Astrocyte (in vitro differentiated cells and primary cell): ENCODE measurements around the gene TMEM271. TPM values are rescaled to one million over a fixed set of nuclear protein-coding genes. Genes with fewer than 3 reads are reported as not detected.

Experiments used
- DNase-seq: peaks from one replicate; pipeline ENCODE4 v3.0.0-alpha.2; 2010; ENCODE audit warnings: low read depth
- FAIRE-seq: peaks from 2 replicates; lab custom pipeline; 2011; peaks lifted over from hg19 to GRCh38; lab: Jason Lieb, UNC
- H2AFZ ChIP-seq: 2 replicates; pipeline ENCODE4 v1.6.0; 2012; ENCODE audit warnings: low read depth, low read length, inconsistent platforms
- H3K27ac ChIP-seq: 2 replicates; pipeline ENCODE4 v1.5.1; 2011; ENCODE audit warnings: low read depth, low read length, inconsistent platforms
- H3K27me3 ChIP-seq: 2 replicates; pipeline ENCODE4 v1.6.0; 2011; ENCODE audit warnings: low read length, inconsistent platforms; ENCODE audit not compliant: insufficient read depth
- H3K36me3 ChIP-seq: 2 replicates; pipeline ENCODE4 v1.5.1; 2011; ENCODE audit warnings: low read length, inconsistent platforms; ENCODE audit not compliant: insufficient read depth
- H3K4me1 ChIP-seq: 2 replicates; pipeline ENCODE4 v1.5.1; 2011; ENCODE audit warnings: low read length, inconsistent platforms; ENCODE audit not compliant: insufficient read depth
- H3K4me2 ChIP-seq: 2 replicates; pipeline ENCODE4 v1.6.0; 2012; ENCODE audit warnings: low read length, inconsistent platforms
- H3K4me3 ChIP-seq: 2 replicates; pipeline ENCODE4 v1.5.1; 2011; ENCODE audit warnings: low read depth, mild to moderate bottlenecking, low read length, inconsistent platforms; ENCODE audit not compliant: insufficient read depth
- H3K79me2 ChIP-seq: 2 replicates; pipeline ENCODE4 v1.6.0; 2012; ENCODE audit warnings: mild to moderate bottlenecking, low read length, inconsistent platforms; ENCODE audit not compliant: insufficient read depth
- H3K9ac ChIP-seq: 2 replicates; pipeline ENCODE4 v1.6.0; 2012; ENCODE audit warnings: mild to moderate bottlenecking, low read length, inconsistent platforms
- H3K9me3 ChIP-seq: 2 replicates; pipeline ENCODE4 v1.5.1; 2012; ENCODE audit warnings: low read depth, mild to moderate bottlenecking, low read length, inconsistent platforms; ENCODE audit not compliant: insufficient read depth
- H4K20me1 ChIP-seq: 2 replicates; pipeline ENCODE4 v1.6.0; 2012; ENCODE audit warnings: low read length, inconsistent platforms; ENCODE audit not compliant: insufficient read depth
- H3K27ac Mint-ChIP-seq: one replicate; pipeline ENCODE4 v1.8.0; 2021; ENCODE audit warnings: mild to moderate bottlenecking, mixed read lengths; ENCODE audit not compliant: unreplicated experiment
- H3K27me3 Mint-ChIP-seq: one replicate; pipeline ENCODE4 v1.8.0; 2021; ENCODE audit warnings: low read depth, mixed read lengths; ENCODE audit not compliant: unreplicated experiment
- H3K36me3 Mint-ChIP-seq: one replicate; pipeline ENCODE4 v1.8.0; 2021; ENCODE audit warnings: low read depth, mixed read lengths; ENCODE audit not compliant: unreplicated experiment
- H3K4me1 Mint-ChIP-seq: one replicate; pipeline ENCODE4 v1.8.0; 2021; ENCODE audit warnings: low read depth, mixed read lengths; ENCODE audit not compliant: unreplicated experiment
- H3K4me3 Mint-ChIP-seq: one replicate; pipeline ENCODE4 v1.8.0; 2021; ENCODE audit warnings: mild to moderate bottlenecking, moderate library complexity, mixed read lengths; ENCODE audit not compliant: unreplicated experiment
- H3K9me3 Mint-ChIP-seq: one replicate; pipeline ENCODE4 v1.8.0; 2021; ENCODE audit warnings: mild to moderate bottlenecking, mixed read lengths; ENCODE audit not compliant: unreplicated experiment
- CTCF ChIP-seq: IDR thresholded peaks from 2 replicates; pipeline ENCODE4 v1.5.1; 2011; ENCODE audit warnings: low read depth, mild to moderate bottlenecking, inconsistent platforms, low read length, moderate library complexity; ENCODE audit not compliant: insufficient read depth
- EZH2 ChIP-seq: IDR thresholded peaks from 2 replicates; pipeline ENCODE4 v1.6.1; 2012; ENCODE audit warnings: mild to moderate bottlenecking, low read length, inconsistent platforms; ENCODE audit not compliant: insufficient read depth
- total RNA-seq: library from RNA; stranded (reverse); gene quantifications from 2 replicates; pipeline ENCODE4 v1.2.1, GENCODE V29; 2021

The TMEM271 gene
- total RNA-seq, 1 donor from 2014 or later: 4.4 TPM

- TF ChIP-seq CTCF (no peak), EZH2 (peak; percentile 70)
- Mint-ChIP-seq H3K4me1 (peaks cover 16% of the 10 kb centered on the region), H3K27ac (peak overlapping the region; percentile 85), H3K36me3 (peaks cover 1% of the 10 kb centered on the region), H3K27me3 (peaks cover 38% of the 10 kb centered on the region), H3K4me3 (peak overlapping the region; percentile 79), H3K9me3 (no peaks in the 10 kb centered on the region)
- no peaks in the 10 kb centered on the region for H3K9me3 ChIP-seq
- DNase-seq (peak; percentile 8), FAIRE-seq (no peak)
- H3K27ac ChIP-seq: no peak overlapping the region
- no peaks in the 10 kb centered on the region for H3K79me2 ChIP-seq
- no peaks in the 10 kb centered on the region for H4K20me1 ChIP-seq
- H3K27me3 ChIP-seq: peaks cover 49% of the 10 kb centered on the region
- H2AFZ ChIP-seq: no peak overlapping the region
- no peaks in the 10 kb centered on the region for H3K36me3 ChIP-seq
- peak overlapping the region; percentile 59 for H3K4me2 ChIP-seq
- H3K4me1 ChIP-seq: peaks cover 2% of the 10 kb centered on the region
- H3K9ac ChIP-seq: no peak overlapping the region
- H3K4me3 ChIP-seq: no peak overlapping the region
Measured at GRCh38 chr4:577499-578450, 1.7 kb upstream of the TMEM271 start.

- no peak for TF ChIP-seq CTCF
- TF ChIP-seq EZH2: peak; percentile 8
- H3K79me2 ChIP-seq: no peaks in the 10 kb centered on the region
- Mint-ChIP-seq H3K27me3 (peaks cover 45% of the 10 kb centered on the region), H3K36me3 (peaks cover 3% of the 10 kb centered on the region), H3K9me3 (no peaks in the 10 kb centered on the region), H3K4me1 (peaks cover 16% of the 10 kb centered on the region), H3K4me3 (peak overlapping the region; percentile 79), H3K27ac (peak overlapping the region; percentile 85)
- H2AFZ ChIP-seq: no peak overlapping the region
- H3K9ac ChIP-seq: no peak overlapping the region
- FAIRE-seq (no peak), DNase-seq (no peak)
- H3K4me1 ChIP-seq: peaks cover 2% of the 10 kb centered on the region
- H3K9me3 ChIP-seq: peaks cover 2% of the 10 kb centered on the region
- H3K4me2 ChIP-seq: peak overlapping the region; percentile 59
- peaks cover 51% of the 10 kb centered on the region for H3K27me3 ChIP-seq
- H3K27ac ChIP-seq: no peak overlapping the region
- H4K20me1 ChIP-seq: no peaks in the 10 kb centered on the region
- H3K4me3 ChIP-seq: no peak overlapping the region
- H3K36me3 ChIP-seq: no peaks in the 10 kb centered on the region
Measured at GRCh38 chr4:576991-577498, 950 bp upstream of the TMEM271 start.
